HEK293T (cell line): ENCODE results near the gene CHMP4B.

Experiments used
- CTCF ChIA-PET: fragments of 350-600 bp; formaldehyde crosslinking; extraction: SDS; loops from one replicate; lab custom pipeline; 2021; ENCODE audit warnings: antibody characterized with exemption, inconsistent platforms; lab: Yijun Ruan, JAX
- POLR2A ChIA-PET: fragments of 350-600 bp; formaldehyde crosslinking; extraction: SDS; loops from one replicate; lab custom pipeline; 2020; ENCODE audit warnings: antibody characterized with exemption, inconsistent platforms; lab: Yijun Ruan, JAX
- DNase-seq: peaks from one replicate; pipeline ENCODE4 v3.0.0; 2012; ENCODE audit warnings: mixed read lengths; ENCODE audit errors: extremely low spot score
- ARNT ChIP-seq: fragments of 450-650 bp; IDR thresholded peaks from 2 replicates; pipeline ENCODE4 v1.6.1; 2017; ENCODE audit warnings: mild to moderate bottlenecking
- BHLHE40 ChIP-seq: fragments of 450-650 bp; IDR thresholded peaks from 2 replicates; pipeline ENCODE4 v1.6.1; 2016; ENCODE audit warnings: mild to moderate bottlenecking, moderate library complexity, borderline replicate concordance
- CTBP1 ChIP-seq: fragments of 450-650 bp; IDR thresholded peaks from 2 replicates; pipeline ENCODE4 v1.6.1; 2016; ENCODE audit warnings: borderline replicate concordance
- ELF4 ChIP-seq: fragments of 450-650 bp; IDR thresholded peaks from 2 replicates; pipeline ENCODE4 v1.6.1; 2017; ENCODE audit warnings: antibody characterized with exemption
- FOXA1 ChIP-seq: fragments of 450-650 bp; IDR thresholded peaks from 2 replicates; pipeline ENCODE4 v1.6.1; 2016; ENCODE audit warnings: mild to moderate bottlenecking
- FOXK2 ChIP-seq: fragments of 450-650 bp; IDR thresholded peaks from 2 replicates; pipeline ENCODE4 v1.6.1; 2016; ENCODE audit warnings: mild to moderate bottlenecking
- FOXM1 ChIP-seq: fragments of 450-650 bp; IDR thresholded peaks from 2 replicates; pipeline ENCODE4 v1.6.1; 2017; ENCODE audit warnings: mild to moderate bottlenecking, borderline replicate concordance
- HDGF ChIP-seq: fragments of 450-650 bp; IDR thresholded peaks from 2 replicates; pipeline ENCODE4 v1.6.1; 2017; ENCODE audit warnings: antibody characterized with exemption, borderline replicate concordance
- L3MBTL2 ChIP-seq: fragments of 450-650 bp; conservative IDR thresholded peaks from 2 replicates; pipeline ENCODE4 v1.6.1; 2016; ENCODE audit warnings: mild to moderate bottlenecking
- LEF1 ChIP-seq: fragments of 450-650 bp; IDR thresholded peaks from 2 replicates; pipeline ENCODE4 v1.6.1; 2017; ENCODE audit warnings: mild to moderate bottlenecking, borderline replicate concordance
- NFRKB ChIP-seq: fragments of 450-650 bp; IDR thresholded peaks from 2 replicates; pipeline ENCODE4 v1.6.1; 2016; ENCODE audit warnings: mild to moderate bottlenecking, moderate library complexity
- SP1 ChIP-seq: fragments of 450-650 bp; IDR thresholded peaks from 2 replicates; pipeline ENCODE4 v1.6.1; 2017
- SUZ12 ChIP-seq: fragments of 450-650 bp; IDR thresholded peaks from 2 replicates; pipeline ENCODE4 v1.6.1; 2016; ENCODE audit warnings: mild to moderate bottlenecking
- TARDBP ChIP-seq: fragments of 450-650 bp; IDR thresholded peaks from 2 replicates; pipeline ENCODE4 v1.6.1; 2016
- ZNF384 ChIP-seq: fragments of 450-650 bp; IDR thresholded peaks from 2 replicates; pipeline ENCODE4 v1.6.1; 2016
- TF ChIP-seq, protein P1 (sequence below): fragments of 450-650 bp; IDR thresholded peaks from 2 replicates; pipeline ENCODE4 v1.6.1; 2016

Gene CHMP4B

GRCh38 chr20:33826270-33826897 is 15.2 kb downstream of the CHMP4B start:
- TF ChIP-seq, protein P1, sequence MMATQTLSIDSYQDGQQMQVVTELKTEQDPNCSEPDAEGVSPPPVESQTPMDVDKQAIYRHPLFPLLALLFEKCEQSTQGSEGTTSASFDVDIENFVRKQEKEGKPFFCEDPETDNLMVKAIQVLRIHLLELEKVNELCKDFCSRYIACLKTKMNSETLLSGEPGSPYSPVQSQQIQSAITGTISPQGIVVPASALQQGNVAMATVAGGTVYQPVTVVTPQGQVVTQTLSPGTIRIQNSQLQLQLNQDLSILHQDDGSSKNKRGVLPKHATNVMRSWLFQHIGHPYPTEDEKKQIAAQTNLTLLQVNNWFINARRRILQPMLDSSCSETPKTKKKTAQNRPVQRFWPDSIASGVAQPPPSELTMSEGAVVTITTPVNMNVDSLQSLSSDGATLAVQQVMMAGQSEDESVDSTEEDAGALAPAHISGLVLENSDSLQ: peak; percentile 81
- TF ChIP-seq L3MBTL2: no peak
- ChIA-PET CTCF (no interaction called here), POLR2A (interaction anchor here (1.0 kb wide), 1 partner anchor 14 kb away, joined by 3 read pairs; no protein-coding TSS in a partner anchor)
- DNase-seq: no peak

GRCh38 chr20:33827109-33827508 is 16.0 kb downstream of the CHMP4B start:
- TF ChIP-seq SP1: no peak
- TF ChIP-seq FOXK2: no peak
- TF ChIP-seq FOXM1: no peak
- TF ChIP-seq ELF4: no peak
- TF ChIP-seq SUZ12: no peak
- TF ChIP-seq ZNF384: no peak
- no peak for TF ChIP-seq HDGF
- no peak for TF ChIP-seq BHLHE40
- TF ChIP-seq FOXA1: no peak
- TF ChIP-seq, protein P1: no peak
- no peak for TF ChIP-seq LEF1
- no peak for TF ChIP-seq NFRKB
- no peak for TF ChIP-seq ARNT
- TF ChIP-seq CTBP1: no peak
- TF ChIP-seq TARDBP: no peak
- ChIA-PET POLR2A (no interaction called here), CTCF (no interaction called here)
- DNase-seq: no peak

- DNase-seq: no peak
- TF ChIP-seq SP1 (no peak), NFRKB (no peak), TARDBP (no peak), L3MBTL2 (no peak), ZNF384 (no peak), LEF1 (no peak), SUZ12 (no peak), ARNT (no peak), BHLHE40 (no peak), FOXM1 (no peak), FOXA1 (no peak), CTBP1 (no peak)
- CTCF ChIA-PET: no interaction called here
- POLR2A ChIA-PET: no interaction called here
Measured at GRCh38 chr20:33827634-33828325, 16.6 kb downstream of the CHMP4B start.

DNA sequence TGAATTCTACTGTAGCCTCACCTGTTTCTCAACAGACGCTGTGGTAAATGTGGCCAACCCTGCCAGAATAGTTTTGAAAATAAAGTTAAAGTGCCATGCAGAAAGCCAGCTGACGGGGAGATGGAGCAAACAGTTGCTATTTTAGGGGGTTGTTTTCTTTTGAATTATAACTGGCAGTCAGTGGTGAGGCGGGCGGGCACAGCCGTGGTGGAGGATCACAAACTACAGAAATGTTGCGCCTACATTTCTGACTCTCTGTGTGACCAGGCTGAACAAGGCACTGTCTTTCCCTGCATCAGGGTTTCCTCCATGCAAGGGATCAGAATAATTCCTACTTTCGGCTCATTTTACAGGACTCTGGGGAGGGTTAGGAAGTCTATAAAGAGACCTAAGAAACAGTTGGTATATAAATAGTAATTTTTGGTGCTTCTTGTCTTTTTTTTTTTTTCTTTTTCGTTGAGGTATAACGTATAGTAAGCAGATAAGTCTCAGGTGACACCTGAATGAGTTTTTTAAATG is 17.2 kb downstream of the CHMP4B start:
- POLR2A ChIA-PET: no interaction called here
- CTCF ChIA-PET: no interaction called here
- TF ChIP-seq ARNT: no peak
- no peak for TF ChIP-seq L3MBTL2
- no peak for TF ChIP-seq CTBP1
- TF ChIP-seq, protein P1: no peak
- no peak for TF ChIP-seq ELF4
- no peak for TF ChIP-seq NFRKB
- no peak for TF ChIP-seq ZNF384
- no peak for TF ChIP-seq HDGF
- no peak for DNase-seq

GRCh38 chr20:33828967-33829560 is 17.9 kb downstream of the CHMP4B start:
- CTCF ChIA-PET: no interaction called here
- TF ChIP-seq ZNF384: no peak
- no peak for TF ChIP-seq CTBP1
- TF ChIP-seq TARDBP: no peak
- no peak for TF ChIP-seq HDGF
- TF ChIP-seq, protein P1: no peak
- no peak for TF ChIP-seq ELF4
- TF ChIP-seq FOXM1: no peak
- no peak for TF ChIP-seq L3MBTL2
- TF ChIP-seq BHLHE40: no peak
- no peak for TF ChIP-seq NFRKB
- no peak for TF ChIP-seq SP1
- TF ChIP-seq FOXK2: no peak
- TF ChIP-seq LEF1: no peak
- POLR2A ChIA-PET: no interaction called here
- no peak for DNase-seq
